SKM-1 treated with dmso at 0.1 percent for 144 hours (cell line): ENCODE data around the gene FRMD4A.

Experiments used
- DNase-seq: peaks from one replicate; lab custom pipeline; 2025; ENCODE audit not compliant: unreplicated experiment; lab: John Stamatoyannopoulos, UW

FRMD4A gene

DNA sequence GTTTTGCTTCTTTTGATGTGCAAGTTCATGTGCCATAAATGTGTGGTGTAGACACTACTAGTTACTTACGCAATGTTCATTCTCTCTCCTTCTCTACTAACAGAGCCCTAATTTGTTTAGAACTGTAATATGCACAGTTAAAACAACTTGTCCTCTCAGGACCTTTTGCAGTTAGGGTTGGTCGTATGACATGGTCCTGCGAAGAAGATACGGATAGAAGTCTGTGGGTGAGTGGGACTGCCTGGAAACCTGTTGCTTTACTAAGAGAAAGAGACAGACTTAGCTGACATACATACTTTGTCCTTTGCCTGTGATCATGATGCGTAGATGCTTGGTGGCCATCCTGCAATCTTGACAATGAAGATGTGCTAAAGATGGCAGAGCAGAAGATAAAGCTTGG lies 692.8 kb downstream of the FRMD4A start:
- no peak for DNase-seq

- no peak for DNase-seq
These were observed 693.3 kb downstream of the FRMD4A start for GRCh38 chr10:13637303-13637856.

DNA sequence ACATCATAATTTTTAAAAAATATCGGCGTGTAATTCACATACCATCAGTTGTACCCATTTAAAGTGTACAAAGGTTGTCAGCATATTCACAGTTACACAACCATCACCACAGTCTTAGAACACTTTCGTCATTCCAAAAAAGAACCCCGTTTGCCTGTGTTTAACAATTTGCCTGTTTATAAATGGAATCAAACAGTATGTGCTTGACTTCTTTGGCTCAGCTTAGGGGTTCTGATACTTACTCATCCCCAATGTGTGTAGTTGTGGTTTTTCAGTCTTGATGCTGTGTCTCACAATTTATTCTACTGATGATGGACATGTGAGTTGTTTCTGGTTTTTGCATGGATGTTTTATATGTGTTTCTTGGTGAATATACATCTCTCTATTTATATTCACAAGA lies 693.9 kb downstream of the FRMD4A start:
- no peak for DNase-seq

- DNase-seq, result peak; percentile 3
These were observed 696.5 kb downstream of the FRMD4A start for GRCh38 chr10:13634207-13634606.

DNA sequence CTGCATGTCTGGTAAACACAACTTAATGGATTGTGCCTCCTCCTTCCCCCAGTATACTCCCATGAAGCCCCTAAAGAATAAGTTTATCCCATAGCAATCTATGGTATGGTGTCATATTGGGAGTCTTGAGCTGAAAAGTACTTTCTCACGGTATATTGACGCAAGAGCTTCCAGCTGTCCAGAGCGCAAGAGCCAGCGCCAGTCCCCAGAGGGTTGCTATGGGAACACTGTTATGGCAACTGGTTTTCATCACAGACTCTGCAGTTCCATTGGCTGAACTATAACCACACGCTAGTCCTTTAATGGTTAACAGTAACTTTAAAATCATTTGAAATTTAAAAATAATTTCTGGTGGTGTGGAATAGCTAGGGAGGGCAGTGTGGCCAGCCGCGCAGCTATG lies 697.0 kb downstream of the FRMD4A start:
- no peak for DNase-seq

GRCh38 chr10:13632884-13633440 lies 697.8 kb downstream of the FRMD4A start:
- no peak for DNase-seq

DNA sequence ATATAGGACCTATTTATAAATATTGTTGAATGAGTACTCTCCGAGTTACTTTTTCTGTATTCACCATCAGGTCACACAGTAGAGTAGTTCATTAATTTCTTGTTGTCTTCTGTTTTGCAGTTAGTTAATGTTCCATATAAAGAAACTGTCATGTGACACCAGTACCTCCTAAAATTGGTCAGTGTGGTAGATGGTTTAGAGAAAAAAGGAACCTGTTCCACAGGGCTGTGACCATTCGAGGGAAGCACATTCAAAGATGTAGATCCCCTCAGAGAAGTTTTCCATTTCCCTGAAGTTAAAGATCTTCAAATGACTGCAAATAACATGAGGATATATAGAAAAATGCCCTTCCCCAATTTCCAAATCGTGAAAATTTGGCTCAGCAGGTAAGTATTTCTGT lies 698.3 kb downstream of the FRMD4A start:
- DNase-seq, result no peak

- no peak for DNase-seq
These were observed 699.1 kb downstream of the FRMD4A start for GRCh38 chr10:13631594-13631993.

- DNase-seq, result no peak
These were observed 700.5 kb downstream of the FRMD4A start for GRCh38 chr10:13630231-13630630.

GRCh38 chr10:13629116-13629515 lies 701.6 kb downstream of the FRMD4A start:
- no peak for DNase-seq

DNA sequence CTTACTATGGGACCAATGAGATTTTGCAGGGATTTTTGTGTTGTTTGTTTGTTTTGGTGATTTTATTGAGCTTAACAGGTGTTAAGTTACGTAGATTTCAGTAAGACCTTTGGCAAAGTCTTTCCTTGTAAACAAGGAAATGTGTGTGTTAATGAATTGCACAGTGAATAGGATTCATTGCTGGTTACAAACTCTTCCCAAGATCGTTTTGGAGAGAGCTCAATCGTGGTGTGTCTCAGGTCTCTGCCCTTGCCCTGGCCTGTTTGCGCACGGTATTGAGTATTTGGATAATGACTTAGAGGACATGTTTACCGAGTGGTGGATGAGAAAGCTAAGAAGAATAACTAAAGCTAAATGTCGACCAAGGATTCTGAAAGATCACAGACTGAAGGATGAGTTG lies 702.1 kb downstream of the FRMD4A start:
- no peak for DNase-seq

GRCh38 chr10:13627459-13628310 lies 703.0 kb downstream of the FRMD4A start:
- no peak for DNase-seq

- DNase-seq, result no peak
These were observed 706.1 kb downstream of the FRMD4A start for GRCh38 chr10:13624630-13625029.

DNA sequence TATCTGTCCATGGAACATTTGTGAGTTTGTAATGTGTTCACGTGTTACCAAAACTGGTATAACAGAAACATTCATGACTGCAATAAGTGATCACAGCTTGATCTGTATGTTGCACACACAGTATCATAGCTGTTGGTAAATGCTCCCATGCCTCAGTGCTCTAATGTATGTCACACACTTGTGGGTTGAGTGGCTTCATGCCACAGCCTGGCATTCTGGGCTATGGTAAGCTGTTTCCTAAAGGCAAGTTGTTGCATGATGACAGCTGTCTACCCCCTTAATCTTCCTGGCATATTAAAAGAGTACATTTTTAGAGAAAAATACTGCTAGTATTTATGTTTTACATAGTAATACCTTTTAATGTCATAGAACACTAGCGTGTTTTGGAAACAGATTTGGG lies 708.8 kb downstream of the FRMD4A start:
- DNase-seq, result no peak

DNA sequence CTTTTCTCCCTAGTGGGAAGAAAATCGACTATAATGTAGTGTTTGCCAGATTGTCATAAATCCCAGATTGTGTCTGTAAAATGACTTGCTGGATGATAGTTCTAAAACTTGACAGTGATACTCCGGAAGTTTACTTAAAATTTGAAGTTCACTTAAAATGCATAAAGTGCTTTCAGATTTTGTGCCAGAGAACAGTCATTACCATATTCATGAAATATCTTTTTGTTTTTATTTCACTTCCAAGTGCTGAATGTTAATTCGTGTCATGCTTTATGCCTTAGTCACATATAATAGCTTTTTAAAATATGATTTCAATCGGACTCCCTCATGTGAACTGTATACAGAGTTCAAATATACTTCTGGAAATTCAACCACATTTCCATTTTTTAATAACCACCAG lies 713.6 kb downstream of the FRMD4A start:
- DNase-seq, result no peak

DNA sequence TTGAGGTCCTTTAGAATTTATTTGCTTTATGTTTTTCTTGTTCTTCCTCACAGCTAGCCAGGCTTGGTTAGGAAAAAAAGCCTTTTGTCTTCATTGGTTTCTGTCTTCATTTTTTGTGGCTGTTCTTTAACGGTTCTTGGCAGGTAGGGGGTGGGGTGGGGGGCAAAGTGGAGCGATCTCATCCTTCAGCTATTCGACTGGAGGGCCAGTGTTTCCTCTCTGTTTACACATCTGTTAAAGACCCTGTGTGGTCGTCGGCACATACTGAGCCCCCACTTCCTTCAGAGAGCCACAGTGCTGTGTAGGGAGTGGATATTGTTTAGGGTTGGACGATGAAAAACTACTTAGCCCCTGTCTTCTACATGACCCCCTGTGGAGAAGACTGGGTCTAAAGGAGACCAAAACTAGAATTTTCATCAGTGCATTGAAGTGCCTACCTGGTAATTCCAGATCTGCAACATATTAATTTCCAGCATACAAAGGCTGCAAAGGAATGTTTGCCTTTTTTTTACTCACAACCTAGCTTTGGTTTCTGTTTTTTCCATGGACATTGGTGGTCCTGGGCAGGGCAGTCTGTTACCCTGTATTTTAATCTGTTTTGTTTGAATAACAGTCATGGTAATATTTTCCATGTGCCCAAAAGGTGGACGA lies 714.9 kb downstream of the FRMD4A start:
- DNase-seq, result no peak

- no peak for DNase-seq
These were observed 716.0 kb downstream of the FRMD4A start for GRCh38 chr10:13614530-13615332.

DNA sequence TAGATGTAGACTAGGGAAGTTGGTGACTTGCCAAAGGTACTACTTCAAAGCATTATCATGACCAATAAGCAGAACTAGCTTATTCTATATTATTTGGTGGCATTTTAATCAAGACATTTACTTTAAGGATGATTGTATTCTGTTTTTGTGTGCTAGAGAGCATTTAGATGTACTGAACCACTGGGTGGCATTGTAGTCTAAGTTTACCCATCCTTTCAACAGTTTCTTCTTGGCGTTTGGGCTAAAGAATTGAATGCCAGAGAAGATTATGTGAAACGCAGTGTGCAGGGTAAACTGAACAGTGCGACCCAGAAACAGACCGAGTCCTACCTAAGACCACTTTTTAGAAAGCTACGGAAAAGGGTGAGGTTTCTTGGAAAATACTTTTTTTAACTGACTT lies 717.2 kb downstream of the FRMD4A start:
- no peak for DNase-seq

GRCh38 chr10:13612654-13613373 lies 717.9 kb downstream of the FRMD4A start:
- no peak for DNase-seq

DNA sequence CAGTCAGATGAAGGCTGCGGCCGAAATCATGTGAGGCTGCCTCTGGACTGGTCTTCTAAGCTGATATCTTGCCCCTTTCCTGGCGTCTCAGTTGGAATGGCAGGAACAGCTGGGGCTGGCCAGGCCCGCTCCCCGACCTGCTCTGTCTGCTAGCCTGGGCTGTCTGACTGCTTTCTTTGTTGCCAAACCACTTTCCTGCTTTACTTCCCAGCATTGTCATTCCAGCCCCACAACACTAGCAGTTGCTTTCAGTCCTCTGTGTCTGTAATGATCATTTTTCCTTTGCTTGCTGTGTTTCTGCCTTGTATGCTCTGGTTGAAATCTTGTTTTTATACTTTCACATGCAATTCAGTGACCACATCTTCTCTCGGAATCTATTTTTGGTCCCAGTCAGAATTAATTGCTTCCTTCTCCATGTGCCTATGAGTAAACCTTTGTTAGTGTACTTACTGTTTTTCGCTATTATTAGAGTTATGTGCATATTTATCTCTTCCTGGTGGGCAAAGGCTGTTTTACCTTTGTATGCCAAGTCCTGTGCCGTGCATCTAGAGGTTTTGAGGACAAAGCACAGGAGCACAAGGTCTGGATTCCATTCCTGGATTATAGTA lies 722.4 kb downstream of the FRMD4A start:
- DNase-seq, result no peak
